Dedifferentiated amniotic fluid mesenchymal stem cell (primary cell): ENCODE data around the gene MANBA.
A peak's percentile ranks its signal among the peaks of the same experiment; 100 is the strongest.

Experiments
- DNase-seq: peaks from one replicate; pipeline ENCODE4 v3.0.0-alpha.2; 2016; ENCODE audit errors: extremely low spot score

MANBA gene

DNA sequence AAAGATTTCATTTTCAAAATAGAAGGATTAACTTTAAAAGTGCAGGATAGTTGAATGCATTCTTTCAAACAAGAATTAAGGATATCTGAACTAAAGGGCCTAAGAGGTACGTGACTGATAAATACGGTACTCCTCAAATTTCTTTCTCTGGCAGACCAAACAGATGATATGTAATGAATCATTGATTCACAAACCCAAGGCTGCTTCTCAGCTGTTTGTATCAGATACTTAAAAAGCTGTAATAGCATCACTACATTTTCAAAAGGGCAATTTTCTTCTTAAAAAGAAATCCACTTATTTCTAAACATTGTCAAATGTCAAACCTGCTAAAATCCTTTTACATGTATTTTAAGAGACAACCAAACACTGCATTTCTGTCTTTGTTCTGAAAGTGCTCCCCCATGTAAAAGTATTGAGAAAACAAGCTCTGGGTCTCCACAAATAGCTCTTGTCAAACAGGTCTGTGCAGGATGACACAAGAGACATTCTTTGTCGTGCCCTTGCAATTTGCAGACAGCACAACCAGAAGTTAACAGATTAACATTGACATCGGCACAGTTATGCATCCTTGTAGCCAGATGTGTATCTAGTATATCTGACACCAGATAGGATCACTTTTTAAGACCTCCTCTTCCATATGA lies 82.0 kb downstream of the MANBA start:
- no peak for DNase-seq

DNA sequence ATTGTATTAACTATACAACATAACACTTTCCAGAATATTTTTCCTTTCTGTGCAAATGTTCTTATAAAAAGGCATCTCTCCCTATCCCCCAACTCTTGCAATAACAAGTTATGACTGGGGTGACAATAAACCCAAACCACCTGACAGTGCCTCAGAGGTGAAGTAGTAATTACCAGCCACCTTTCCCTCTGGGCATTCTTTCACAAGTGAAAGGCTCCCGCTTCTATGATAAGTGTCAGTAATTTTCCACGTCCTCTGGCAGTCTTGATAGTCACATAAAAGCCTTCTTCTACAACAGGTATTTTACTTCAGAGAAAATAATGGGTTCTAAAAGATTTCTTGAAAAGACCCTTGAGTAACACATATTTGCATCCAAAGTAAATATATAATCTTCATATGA lies 82.7 kb downstream of the MANBA start:
- DNase-seq: no peak

DNA sequence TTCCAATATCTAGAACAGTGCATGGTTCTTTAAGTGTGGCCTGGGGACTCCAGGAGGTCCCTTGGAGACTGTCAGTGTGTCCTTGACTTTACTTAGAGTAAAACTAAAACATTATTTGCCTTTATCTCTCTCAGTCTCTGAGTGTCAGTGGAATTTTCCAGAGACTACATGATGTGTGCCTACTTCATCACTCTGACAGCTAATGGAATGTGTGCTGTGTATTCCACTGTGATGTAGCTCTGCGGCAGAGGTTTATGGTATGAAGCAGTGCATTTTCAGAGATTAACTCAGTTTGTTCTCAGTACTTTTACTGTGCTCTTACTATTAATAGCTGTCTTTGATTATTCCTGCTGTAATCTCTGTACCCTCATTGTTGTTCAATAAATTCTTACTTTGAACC lies 85.6 kb downstream of the MANBA start:
- no peak for DNase-seq

DNA sequence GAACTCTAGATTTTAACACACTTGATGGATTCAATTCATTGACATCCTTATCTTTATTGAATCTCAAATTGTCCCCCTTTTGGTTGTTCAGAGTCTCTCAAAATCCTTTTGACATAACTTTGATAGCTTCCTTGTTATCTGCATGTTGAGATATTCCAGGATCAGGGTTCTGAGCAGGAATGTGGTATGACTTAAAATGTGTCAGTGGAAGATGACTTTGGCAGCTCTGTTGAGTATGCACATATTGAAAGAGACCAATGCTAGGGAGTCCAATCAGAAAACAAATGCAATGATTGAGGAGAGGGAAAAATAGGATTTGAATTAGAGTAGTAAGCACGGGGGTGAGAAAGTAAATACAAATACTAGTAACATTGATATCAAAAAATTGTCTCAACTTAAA lies 93.8 kb downstream of the MANBA start:
- no peak for DNase-seq

DNA sequence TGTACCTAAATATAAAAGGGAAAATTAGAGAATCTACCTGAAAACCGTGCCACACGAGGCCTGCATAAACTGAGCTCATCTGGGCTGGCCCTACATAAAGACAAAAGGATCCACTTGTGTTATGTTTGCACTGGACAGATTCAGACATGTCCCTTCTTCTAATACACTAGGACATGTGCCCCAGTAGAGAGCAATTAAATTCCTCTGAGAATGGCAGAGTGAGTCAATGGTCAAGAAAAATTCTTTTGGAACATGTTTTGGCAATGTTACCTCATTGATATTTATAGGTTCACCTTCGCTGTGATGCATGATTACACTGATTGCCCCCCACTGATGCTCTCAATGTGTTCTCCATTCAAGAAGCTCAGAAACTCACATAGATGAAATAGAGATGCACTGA lies 95.2 kb downstream of the MANBA start:
- no peak for DNase-seq

DNA sequence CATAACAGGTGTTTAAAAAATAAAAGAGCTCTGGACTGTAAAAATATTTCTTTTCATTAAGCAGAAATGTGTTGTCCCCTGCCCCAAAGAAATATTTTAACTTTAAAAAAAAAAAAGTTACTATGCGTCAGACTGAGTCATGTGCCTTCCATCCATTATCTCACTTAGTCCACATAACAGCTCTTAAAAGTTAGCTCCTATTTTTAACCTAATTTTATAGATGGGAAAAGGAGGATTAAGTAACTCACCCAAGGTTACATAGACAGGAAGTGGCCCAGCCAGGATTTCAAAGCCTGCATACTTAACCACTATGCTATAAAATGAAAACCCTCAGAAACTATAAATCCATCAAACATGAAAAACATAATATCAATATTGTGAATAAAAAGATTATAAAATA lies 97.7 kb downstream of the MANBA start:
- DNase-seq: no peak

DNA sequence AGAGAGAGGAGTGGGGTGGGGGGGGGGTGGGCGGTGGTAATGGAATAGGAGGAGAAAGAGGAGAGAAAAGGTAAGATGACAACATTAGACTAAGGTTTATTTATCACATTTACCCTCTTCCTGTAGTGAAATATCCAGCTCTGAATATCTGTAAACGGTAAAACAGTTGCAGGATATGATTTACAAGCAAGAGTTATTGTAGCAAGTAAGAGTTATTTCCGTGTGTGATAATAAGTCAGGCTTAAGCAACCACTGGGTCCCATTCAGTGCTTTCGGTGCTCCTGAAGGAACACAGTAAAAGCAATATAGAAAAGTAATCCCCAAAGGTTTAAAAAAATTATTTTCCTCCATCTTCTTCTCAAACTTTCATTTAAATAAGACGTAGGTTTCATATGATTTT lies 103.6 kb downstream of the MANBA start:
- DNase-seq: no peak

DNA sequence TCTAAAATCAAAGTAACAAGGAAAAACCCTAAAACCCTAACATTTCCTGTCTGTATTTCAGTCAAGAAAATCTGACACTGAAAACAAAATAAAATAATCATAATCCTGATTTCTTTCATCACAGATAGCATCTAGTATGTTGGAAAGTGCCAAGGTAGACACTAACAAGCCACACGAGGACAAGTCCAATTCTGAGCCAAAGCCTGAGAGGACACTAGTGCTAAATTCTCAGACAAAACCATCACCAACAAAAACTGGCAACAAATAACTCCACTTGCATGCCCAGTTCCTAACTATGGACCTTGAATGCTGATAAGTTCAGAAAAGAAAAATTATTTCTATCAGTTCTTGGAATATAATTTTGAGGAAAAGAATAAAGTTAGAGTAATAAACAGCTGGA lies 113.7 kb downstream of the MANBA start:
- DNase-seq: no peak

DNA sequence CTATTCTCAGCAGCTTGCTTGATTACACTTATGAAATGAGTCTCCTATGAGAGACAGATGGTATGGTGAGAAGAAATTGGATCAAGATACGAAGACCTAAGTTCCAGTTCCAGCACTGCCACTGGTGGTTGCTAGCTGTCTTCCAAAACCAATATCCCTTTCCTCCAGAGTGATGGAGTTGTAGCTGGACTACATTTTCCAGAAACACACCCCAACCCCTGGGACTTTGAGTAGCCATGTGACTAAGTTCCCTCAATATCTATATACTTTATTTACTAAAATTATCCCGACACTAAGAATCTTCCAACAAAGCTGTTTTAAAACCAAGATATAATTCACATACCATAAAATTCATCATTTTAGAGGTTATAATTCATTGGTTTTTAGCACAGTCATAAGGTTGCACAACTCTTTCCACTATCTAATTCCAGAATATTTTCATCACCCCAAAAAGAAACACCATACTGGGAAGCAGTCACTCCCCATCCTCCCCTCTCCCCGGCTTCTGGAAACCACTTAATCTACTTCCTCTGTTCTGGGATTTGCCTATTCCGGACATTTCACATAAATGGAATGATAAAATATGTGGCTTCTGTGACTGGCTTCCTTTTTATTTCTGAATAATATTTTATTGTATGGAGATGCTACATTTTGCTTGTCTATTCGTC lies 118.0 kb downstream of the MANBA start:
- DNase-seq: no peak

DNA sequence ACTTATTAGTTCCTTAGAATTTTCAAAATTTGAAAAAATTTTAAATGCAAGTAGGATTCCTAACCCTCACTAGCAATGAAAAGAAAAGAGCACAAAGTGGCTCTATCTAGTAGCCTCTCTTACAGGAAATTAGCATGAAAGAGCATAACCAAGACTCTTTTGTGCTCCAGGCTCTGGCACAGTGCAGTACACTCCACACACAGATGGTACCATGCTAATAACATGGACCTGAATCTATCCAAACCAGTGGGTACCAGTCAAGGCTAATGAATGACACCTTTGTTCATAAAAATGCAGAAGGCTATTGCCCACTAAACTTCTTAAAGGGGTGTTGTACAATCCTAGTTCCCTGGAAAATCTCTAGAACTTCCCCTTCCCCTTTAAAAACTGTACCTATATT lies 119.0 kb downstream of the MANBA start:
- DNase-seq: no peak

DNA sequence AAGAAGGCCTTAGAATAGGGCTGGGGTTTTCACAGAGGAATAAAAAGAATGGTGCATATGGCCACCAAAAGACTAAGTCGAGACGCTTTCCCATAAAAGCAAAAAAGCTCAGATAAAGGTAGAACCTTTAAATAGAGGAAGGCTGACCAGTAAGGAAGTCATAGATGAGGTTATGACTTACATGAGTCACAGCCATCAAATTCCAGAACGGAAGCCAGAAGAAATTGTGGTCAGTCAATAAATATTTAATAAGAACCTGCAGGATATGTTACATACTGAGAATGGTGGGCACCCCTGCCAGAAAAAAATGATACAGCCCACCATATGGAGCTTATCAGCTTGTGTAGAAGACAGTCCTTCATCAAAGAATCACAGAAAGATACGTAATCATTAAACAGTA lies 120.1 kb downstream of the MANBA start:
- DNase-seq: no peak

DNA sequence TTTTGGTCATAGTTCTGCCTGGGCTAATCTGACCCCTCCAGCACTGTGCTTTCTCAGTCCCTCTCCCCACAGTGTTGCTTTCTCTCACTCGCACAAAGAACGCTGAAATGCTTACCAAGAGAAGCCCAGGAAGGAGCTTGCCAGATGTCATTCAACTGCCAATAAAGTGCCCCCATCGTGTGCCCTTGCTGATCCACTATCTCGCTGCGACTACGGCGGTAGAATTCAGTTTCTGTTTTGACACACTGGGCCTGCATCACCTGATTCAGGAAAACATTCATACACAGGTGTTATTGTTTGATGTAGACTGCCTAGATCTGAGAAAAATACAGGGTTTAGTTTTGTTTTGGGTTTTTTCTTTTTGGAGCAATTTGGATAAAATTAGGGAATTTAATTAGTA lies 121.2 kb downstream of the MANBA start:
- no peak for DNase-seq

DNA sequence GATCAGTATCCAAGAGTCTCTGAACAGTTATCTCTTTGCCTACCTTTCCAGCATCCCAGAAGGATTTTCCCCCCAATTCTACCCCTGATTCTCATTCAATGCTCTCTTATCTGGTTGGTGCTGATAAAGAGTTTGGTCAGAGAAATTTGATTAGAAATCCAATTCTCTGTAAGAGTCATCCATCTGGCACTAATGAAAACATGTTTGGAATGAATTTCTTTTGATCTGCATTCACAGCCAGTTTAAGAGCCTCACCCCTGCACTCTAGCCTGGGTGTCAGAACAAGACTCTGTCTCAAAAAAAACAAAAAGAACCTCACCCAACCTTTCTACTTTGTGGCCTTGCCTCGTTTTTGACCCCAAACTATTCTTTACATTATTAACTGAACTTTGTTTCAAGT lies 122.1 kb downstream of the MANBA start:
- no peak for DNase-seq

DNA sequence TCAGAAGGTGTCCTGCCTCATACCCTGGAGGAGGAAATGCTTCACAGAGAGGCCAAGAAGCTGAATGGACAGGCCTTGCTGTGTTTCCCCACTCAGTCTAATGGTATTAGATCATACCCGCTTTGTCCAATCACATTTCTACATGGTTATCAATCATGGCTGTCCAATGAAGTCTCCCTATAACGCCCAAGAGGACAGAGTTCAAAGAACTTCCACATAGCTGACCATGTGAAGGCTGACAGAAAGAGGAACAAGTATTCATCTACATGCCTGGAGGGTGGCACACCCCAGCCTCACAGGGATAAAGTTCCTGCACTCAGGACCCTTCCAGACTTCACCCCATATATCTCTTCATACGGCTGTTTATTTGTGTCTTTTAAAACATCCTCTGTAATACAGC lies 123.4 kb downstream of the MANBA start:
- no peak for DNase-seq

DNA sequence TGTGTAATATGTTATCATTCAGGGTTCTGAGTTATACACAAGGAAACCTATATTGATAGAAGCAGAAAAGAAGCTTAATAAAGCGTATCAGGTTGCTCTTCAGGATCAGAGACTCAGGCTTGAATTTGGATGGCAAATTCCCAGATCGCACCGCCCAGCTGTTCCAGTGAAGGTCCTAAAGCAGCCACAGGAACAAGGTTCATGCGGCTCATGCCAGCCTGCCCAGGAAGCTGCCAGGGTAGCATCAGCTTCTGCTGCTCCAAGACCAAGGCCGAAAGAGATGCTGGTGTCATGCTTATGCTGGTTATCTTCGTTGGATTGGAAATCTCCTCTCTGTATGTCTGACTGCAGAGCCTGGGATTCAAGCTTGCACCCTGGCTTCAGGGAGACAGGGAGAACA lies 127.7 kb downstream of the MANBA start:
- DNase-seq: no peak

DNA sequence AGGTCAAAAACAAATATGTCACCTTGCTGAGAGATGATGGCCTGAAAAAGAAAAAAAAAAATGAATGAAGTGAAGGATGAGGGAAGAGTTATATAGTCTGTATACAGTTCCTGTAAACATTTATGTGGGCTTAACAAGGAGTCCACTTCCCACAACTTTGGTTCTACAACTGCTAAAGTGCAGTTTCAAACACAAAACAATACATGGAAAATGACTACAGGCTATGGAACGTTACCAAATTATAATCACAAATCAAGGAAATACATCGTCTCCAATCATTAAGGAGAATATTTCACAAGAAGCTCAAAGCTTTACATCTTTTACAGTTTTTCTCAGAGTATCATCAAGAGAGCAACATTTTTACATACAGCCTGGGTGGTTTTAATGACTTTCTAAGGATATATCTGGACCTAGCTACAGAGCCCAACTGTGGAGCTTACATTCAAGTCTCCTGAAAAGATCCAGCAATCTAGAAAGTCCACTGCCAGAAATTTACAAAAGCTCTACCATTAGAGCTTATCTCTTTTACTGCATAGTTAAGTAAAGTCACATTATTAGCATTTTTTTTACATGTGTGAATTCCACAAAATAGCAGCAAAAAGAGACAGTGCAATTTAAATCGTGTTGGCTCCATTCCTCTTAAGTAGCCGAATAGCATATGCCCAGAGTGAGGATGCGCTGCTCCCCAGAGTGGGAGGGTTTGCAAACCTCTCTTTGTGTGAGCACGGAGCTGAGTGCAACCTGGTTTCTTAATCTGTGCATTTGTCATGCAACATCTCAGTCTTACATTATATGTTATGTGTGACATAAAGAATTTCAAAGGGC lies 128.3 kb downstream of the MANBA start:
- no peak for DNase-seq

DNA sequence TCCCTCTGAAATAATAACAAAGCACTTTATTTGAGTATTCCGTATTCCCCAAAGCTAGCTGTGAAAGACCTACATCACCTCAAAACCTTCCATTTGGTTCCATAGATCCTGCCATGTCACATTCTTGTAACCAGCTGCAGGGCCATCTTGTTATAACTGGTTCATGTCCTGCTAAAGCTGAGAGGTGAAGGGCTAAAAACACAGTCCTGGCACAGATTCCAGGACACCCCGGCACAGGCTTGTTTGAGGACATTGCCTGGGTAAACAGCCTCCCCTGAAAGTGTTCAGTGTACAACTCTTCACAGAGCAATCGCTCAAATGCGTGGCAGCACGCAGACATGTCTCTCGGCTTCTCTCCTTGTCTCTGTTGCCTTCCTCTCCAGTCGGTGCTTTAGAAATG lies 129.2 kb downstream of the MANBA start:
- no peak for DNase-seq

DNA sequence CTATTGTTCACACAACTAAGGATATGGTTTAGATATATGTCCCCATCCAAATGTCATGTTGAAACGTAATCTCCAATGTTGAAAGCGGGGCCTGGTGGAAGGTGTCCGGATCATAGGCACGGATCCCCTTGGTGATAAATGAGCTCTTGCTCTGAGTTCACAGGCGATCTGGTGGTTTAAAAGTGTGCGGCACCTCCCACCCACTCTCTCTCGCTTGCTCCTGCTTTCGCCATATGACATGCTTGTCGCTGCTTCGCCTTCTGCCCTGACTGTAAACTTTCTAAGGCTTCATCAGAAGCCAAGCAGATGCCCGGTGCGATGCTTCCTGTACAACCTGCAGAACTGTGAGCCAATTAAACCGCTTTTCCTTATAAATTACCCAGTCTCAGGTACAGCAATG lies 131.1 kb downstream of the MANBA start:
- no peak for DNase-seq

DNA sequence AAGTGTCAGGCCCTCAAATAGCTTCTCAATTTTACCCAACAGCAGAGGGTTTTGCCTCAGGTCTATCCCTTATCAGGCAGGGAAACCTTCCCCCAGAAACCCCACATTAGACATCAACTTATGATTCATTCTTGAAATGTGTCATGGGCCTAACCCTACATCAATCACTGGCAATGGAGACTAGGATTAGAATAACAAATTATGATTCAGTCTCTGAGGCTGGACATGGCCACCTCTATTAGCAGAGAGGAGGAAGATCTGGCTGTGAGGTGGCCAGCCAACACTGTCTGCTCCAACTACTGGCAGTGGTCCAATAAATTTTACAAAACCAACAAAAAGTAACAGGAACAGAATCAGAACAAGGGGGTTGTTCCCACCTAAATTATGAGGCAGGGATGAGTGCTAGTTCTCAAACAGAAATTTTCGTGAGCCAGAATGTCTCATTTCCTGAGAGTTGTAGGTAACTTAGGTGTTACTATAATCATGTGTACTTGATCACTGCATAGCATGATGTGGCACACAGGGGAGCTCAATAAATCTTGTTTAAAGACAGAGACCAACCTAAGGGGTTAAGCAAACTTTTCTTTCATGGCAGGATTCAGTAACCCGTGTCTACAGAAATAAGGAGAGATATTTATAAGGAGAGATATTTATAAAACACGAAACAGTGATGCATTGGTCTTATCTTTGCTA lies 132.8 kb downstream of the MANBA start:
- DNase-seq: no peak

DNA sequence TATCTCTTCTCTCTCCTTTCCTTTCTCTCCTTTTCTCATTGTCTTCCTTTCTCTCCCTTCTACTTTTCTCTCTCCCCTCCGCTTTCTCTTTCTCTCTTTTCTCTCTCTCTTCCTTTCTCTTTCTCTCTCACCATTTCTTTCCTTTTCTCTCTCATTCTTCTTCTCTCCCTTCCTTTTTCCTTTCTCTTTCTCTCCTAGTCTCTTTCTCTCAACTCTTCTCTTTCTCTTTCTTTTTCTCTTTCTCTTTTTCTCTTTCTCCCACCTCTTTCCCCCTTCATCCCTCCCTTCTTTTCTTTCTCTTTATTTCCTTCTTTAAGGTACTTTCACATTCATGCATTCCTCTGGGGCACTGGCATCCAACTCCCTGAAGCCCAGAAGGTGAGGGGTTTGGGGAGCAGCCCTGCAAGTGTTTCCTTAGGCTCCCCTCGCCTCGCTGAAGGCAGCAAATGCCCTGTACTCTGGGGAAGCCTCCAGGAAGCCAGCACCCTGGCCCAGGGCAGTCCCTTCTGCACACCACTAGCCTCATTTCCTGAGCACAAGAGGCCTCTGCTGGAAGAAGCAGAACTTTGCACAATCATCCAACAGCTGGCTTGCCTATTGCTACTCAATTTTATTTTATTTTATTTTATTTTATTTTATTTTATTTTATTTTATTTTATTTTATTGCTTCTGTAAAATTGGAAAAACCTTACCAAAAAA lies 135.4 kb downstream of the MANBA start:
- peak; percentile 43 for DNase-seq

DNA sequence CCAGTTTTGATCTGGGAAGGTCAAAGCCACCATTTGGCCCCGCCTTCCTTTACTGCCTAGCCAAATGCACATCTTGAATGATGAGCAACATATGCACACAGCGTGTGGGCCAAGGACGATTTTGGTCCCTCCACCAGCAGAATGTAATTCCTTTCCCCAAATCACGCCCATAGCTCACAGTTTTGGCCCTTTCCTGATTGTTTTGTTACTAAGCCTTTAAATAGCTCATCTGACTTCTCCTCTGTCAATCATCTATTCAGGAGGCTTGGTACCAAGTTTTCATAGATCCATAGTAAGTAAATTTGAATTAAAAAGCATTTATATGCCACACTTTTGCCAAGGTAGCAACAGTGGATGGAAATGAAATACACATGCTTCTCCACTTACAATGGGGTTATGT lies 136.3 kb downstream of the MANBA start:
- DNase-seq: no peak

DNA sequence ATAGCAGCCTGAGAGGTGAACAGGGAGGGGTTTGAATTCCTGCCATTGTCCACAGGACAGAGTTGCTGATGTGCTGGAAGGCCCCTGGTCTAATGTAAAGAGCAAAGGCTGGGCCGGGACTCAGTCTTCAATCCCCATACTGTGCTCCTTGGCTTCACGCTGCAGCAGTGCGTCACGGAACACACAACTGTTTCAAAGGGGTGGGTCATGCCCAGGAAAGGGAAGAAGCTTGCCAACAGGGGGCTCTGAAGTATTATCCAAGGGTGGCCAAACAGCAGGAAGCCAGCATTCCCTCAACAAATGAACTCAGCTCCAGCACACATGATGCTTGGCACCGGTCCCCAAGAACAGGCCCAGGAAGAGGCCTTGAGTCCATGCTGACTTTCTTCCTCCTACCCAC lies 137.1 kb downstream of the MANBA start:
- no peak for DNase-seq
